ENCODE data around the gene KIRREL2.
"Not testable (repeated sequence)": the region's sequence is repeated elsewhere in the genome, so short reads cannot be mapped to it uniquely, and the experiment has no call there.

Gene KIRREL2

GRCh38 chr19:35897706-35898451 lies 41.2 kb downstream of the KIRREL2 start:
- no peak for DNase-seq (ENCODE audit: low read depth, low spot score)

- no peak for DNase-seq (ENCODE audit: low read depth, low spot score)
Measured at GRCh38 chr19:35898499-35898809, 41.7 kb downstream of the KIRREL2 start.

GRCh38 chr19:35899547-35900214 lies 43.0 kb downstream of the KIRREL2 start:
- DNase-seq (ENCODE audit: low read depth, low spot score), result no peak

GRCh38 chr19:35901055-35901644 lies 44.4 kb downstream of the KIRREL2 start:
- no peak for DNase-seq (ENCODE audit: low read depth, low spot score)

- no peak for DNase-seq (ENCODE audit: low read depth, low spot score)
Measured at GRCh38 chr19:35901854-35902661, 45.3 kb downstream of the KIRREL2 start, which contains the start of gene HCST. Gene HCST, plus strand, starts transcription at chr19:35902529. Its CDS starts 65 bp downstream, at chr19:35902594.

GRCh38 chr19:35902870-35903475 lies 46.3 kb downstream of the KIRREL2 start:
- DNase-seq (ENCODE audit: low read depth, low spot score), result no peak

GRCh38 chr19:35903550-35904179 lies 47.0 kb downstream of the KIRREL2 start:
- peak; percentile 67 for DNase-seq (ENCODE audit: low read depth, low spot score)

- DNase-seq (ENCODE audit: low read depth, low spot score), result no peak
Measured at GRCh38 chr19:35904311-35905068, 47.8 kb downstream of the KIRREL2 start.

GRCh38 chr19:35905178-35905727 lies 48.5 kb downstream of the KIRREL2 start:
- no peak for DNase-seq (ENCODE audit: low read depth, low spot score)

GRCh38 chr19:35907377-35907745 lies 50.6 kb downstream of the KIRREL2 start:
- no peak for DNase-seq (ENCODE audit: low read depth, low spot score)

GRCh38 chr19:35908010-35908441 lies 51.3 kb downstream of the KIRREL2 start, which contains the start of gene TYROBP:
Gene TYROBP, minus strand, starts transcription at chr19:35908295. Its CDS starts 67 bp downstream, at chr19:35908228.
- no peak for DNase-seq (ENCODE audit: low read depth, low spot score)

- DNase-seq (ENCODE audit: low read depth, low spot score), result no peak
Measured at GRCh38 chr19:35908973-35909683, 52.4 kb downstream of the KIRREL2 start.

- no peak for DNase-seq (ENCODE audit: low read depth, low spot score)
Measured at GRCh38 chr19:35909684-35910035, 52.9 kb downstream of the KIRREL2 start.

GRCh38 chr19:35910355-35910754 lies 53.6 kb downstream of the KIRREL2 start:
- DNase-seq (ENCODE audit: low read depth, low spot score), result not testable (repeated sequence)

- DNase-seq (ENCODE audit: low read depth, low spot score), result no peak
Measured at GRCh38 chr19:35911173-35911572, 54.5 kb downstream of the KIRREL2 start.

- DNase-seq (ENCODE audit: low read depth, low spot score), result no peak
Measured at GRCh38 chr19:35911790-35912189, 55.1 kb downstream of the KIRREL2 start.

GRCh38 chr19:35913589-35913988 lies 56.9 kb downstream of the KIRREL2 start:
- DNase-seq (ENCODE audit: low read depth, low spot score), result no peak

- no peak for DNase-seq (ENCODE audit: low read depth, low spot score)
Measured at GRCh38 chr19:35915443-35915842, 58.7 kb downstream of the KIRREL2 start.
